ENCODE measurements around the gene SPATA24.

GRCh38 chr5:139396691-139397090 is 7.2 kb downstream of the SPATA24 start:
- no peak for TF ChIP-seq CTCF (IDR thresholded peaks at IDR 0.05)
- no peak for TF ChIP-seq POLR2A (IDR thresholded peaks at IDR 0.05)
